Measurements from ENCODE around the gene USP30. TPM values are rescaled to one million over a fixed set of nuclear protein-coding genes. Genes with fewer than 3 reads are reported as not detected.

USP30 gene
- total and polyA plus RNA-seq, 10 of the 15 experiments (the other 5 are each of a cell fraction or from before 2014, with no cell fraction given) = 2.1 to 16.2 (median 6.4) TPM

DNA sequence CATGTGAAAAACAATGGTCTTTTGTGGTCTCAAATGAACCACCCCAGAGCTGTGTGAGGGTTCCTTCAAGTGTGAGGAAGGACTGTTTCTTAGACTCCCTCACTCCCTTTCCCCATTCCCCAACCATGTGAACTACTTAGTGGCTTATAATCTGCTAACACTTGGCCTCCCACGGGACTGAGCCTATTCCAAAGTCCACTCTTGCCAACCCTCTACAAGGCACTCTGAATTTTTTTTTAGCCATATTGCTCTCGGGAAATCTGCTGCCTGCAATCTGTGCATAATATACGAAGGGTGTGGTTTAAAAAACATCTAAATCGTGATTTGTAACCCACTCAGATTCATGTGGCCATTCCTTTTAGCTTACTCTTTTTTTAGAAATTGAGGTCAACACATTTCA lies 34.1 kb upstream of the USP30 start:
- Histone ChIP-seq H3K27me3 (replicated peaks in 1 of 2; ENCODE audit: control insufficient read depth in 2 of 2, insufficient read depth in 2 of 2, low read length in 1 of 2) (peaks cover 0 to 3% of the 10 kb centered on the region in 2 experiments; a peak in 1 of 4 replicates), H3K4me1 (ENCODE audit: control insufficient read depth, insufficient read depth, low read length) (no peaks in the 10 kb centered on the region), H3K79me2 (ENCODE audit: control insufficient read depth, insufficient read depth, low read length) (no peaks in the 10 kb centered on the region), H4K20me1 (ENCODE audit: control insufficient read depth, insufficient read depth) (no peaks in the 10 kb centered on the region), H3K36me3 (ENCODE audit: control insufficient read depth in 2 of 2, insufficient read depth in 2 of 2, low read length in 1 of 2) (no peaks in the 10 kb centered on the region), H3K9ac (ENCODE audit: control insufficient read depth, insufficient read depth, low read length) (no peak overlapping the region), H3K4me2 (ENCODE audit: control insufficient read depth, insufficient read depth) (no peak overlapping the region), H2AFZ (ENCODE audit: control insufficient read depth, low read depth, low read length) (no peak overlapping the region), H3K4me3 (no peak overlapping the region), H3K9me3 (replicated peaks; ENCODE audit: control insufficient read depth, insufficient read depth, low read length) (no peaks in the 10 kb centered on the region; the same call in 2 of the 3 replicates), H3K27ac (ENCODE audit: control insufficient read depth, insufficient read depth) (no peak overlapping the region)
- DNase-seq (ENCODE audit: low read depth, low spot score) = no peak
- WGBS (ENCODE audit: insufficient coverage, insufficient replicate concordance, low lambda C conversion rate, missing lambda C conversion rate) = under 1% methylated on average over 4 of the region's 4 CpGs
- ChIA-PET POLR2A (no interaction called here), CTCF (no interaction called here), SMC1A (ENCODE audit: uncharacterized antibody, unreplicated experiment) (interaction anchor here (0.6 kb wide), 1 partner anchor 760 kb away, joined by 3 read pairs; no protein-coding TSS in a partner anchor), RAD21 (ENCODE audit: unreplicated experiment) (no interaction called here)
- ATAC-seq = no peak
- TF ChIP-seq SMAD5 (IDR thresholded peaks at IDR 0.05; ENCODE audit: low read depth) (no peak), RB1 (IDR thresholded peaks at IDR 0.05; ENCODE audit: borderline replicate concordance) (no peak)
- TF ChIP-seq, protein P1, sequence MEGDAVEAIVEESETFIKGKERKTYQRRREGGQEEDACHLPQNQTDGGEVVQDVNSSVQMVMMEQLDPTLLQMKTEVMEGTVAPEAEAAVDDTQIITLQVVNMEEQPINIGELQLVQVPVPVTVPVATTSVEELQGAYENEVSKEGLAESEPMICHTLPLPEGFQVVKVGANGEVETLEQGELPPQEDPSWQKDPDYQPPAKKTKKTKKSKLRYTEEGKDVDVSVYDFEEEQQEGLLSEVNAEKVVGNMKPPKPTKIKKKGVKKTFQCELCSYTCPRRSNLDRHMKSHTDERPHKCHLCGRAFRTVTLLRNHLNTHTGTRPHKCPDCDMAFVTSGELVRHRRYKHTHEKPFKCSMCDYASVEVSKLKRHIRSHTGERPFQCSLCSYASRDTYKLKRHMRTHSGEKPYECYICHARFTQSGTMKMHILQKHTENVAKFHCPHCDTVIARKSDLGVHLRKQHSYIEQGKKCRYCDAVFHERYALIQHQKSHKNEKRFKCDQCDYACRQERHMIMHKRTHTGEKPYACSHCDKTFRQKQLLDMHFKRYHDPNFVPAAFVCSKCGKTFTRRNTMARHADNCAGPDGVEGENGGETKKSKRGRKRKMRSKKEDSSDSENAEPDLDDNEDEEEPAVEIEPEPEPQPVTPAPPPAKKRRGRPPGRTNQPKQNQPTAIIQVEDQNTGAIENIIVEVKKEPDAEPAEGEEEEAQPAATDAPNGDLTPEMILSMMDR (IDR thresholded peaks at IDR 0.05 in 2 of 3, conservative IDR thresholded peaks at IDR 0.05 in 1 of 3; ENCODE audit: control insufficient read depth in 2 of 3, extremely low read depth in 1 of 3, insufficient read depth in 1 of 3, low read depth in 3 of 3, low read length in 3 of 3) = no peak
- in situ Hi-C loops (cut with MboI) = no loop called here
- intact Hi-C loops (cut with micrococcal nuclease; ENCODE audit: unreplicated experiment) = no loop called here
- no TSS peak for BruUV-seq (replicated peaks)
- FAIRE-seq = no peak

DNA sequence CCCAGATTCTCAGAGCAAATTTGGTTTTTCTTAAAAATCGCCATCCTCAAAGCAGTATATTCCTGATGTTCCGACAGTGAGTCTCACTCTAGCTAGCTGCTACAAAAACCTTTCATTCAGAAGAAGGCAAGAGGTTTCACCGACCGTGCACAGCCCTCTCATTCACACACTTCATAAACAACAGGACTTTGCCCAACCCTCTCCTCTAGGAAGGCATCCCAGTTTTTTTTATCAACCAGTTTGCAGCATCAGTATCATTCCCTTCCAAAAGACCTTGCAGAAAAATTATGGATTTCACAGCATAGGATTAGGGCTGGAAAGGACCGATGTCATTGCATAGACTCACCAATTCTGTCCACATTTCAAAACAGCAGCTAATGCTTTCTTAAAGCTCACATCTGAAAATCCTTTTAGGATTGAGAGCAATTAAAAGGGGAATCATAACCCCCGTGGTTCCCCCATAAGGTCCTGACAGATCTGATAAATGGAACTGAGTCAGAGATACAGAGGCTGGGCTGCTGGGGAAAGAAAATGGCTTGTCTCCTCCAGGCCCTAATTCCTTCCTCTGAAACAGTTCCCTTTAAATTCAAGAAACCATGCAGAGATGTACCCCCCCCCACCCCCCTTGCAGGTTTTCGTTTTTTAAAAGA lies 32.1 kb upstream of the USP30 start:
- no peaks in the 10 kb centered on the region for H4K20me1 ChIP-seq (ENCODE audit: control insufficient read depth, insufficient read depth)
- 57% methylated on average over 7 of the region's 7 CpGs for WGBS (ENCODE audit: insufficient coverage, insufficient replicate concordance, low lambda C conversion rate, missing lambda C conversion rate)
- no peak overlapping the region for H3K27ac ChIP-seq (ENCODE audit: control insufficient read depth, insufficient read depth)
- no TSS peak for BruUV-seq (replicated peaks)
- H3K9ac ChIP-seq (ENCODE audit: control insufficient read depth, insufficient read depth, low read length) = no peak overlapping the region
- H3K4me3 ChIP-seq = no peak overlapping the region
- H3K4me2 ChIP-seq (ENCODE audit: control insufficient read depth, insufficient read depth) = no peak overlapping the region
- RAD21 ChIA-PET (ENCODE audit: unreplicated experiment) = no interaction called here
- no peaks in the 10 kb centered on the region; the same call in 2 of the 3 replicates for H3K9me3 ChIP-seq (replicated peaks; ENCODE audit: control insufficient read depth, insufficient read depth, low read length)
- SMC1A ChIA-PET (ENCODE audit: uncharacterized antibody, unreplicated experiment) = no interaction called here
- TF ChIP-seq NBN (IDR thresholded peaks at IDR 0.05) (no peak), NFIC (IDR thresholded peaks at IDR 0.05; ENCODE audit: low read depth, low read length) (no peak), TCF3 (IDR thresholded peaks at IDR 0.05; ENCODE audit: borderline replicate concordance, insufficient read depth, low read depth, low read length) (no peak), NR2C2 (IDR thresholded peaks at IDR 0.05; ENCODE audit: borderline replicate concordance, control insufficient read depth, insufficient read length, low read depth) (no peak), ZNF274 (IDR thresholded peaks at IDR 0.05; ENCODE audit: insufficient read depth, insufficient read length) (no peak)
- no peak for DNase-seq (ENCODE audit: low read depth, low spot score)
- in situ Hi-C loops (cut with MboI) = no loop called here
- no peak overlapping the region for H2AFZ ChIP-seq (ENCODE audit: control insufficient read depth, low read depth, low read length)
- intact Hi-C loops (cut with micrococcal nuclease; ENCODE audit: unreplicated experiment) = no loop called here
- no peaks in the 10 kb centered on the region for H3K4me1 ChIP-seq (ENCODE audit: control insufficient read depth, insufficient read depth, low read length)
- H3K36me3 ChIP-seq (ENCODE audit: control insufficient read depth in 2 of 2, insufficient read depth in 2 of 2, low read length in 1 of 2) = no peaks in the 10 kb centered on the region
- peaks cover 0 to 3% of the 10 kb centered on the region in 2 experiments; a peak in 1 of 4 replicates for H3K27me3 ChIP-seq (replicated peaks in 1 of 2; ENCODE audit: control insufficient read depth in 2 of 2, insufficient read depth in 2 of 2, low read length in 1 of 2)
- no peaks in the 10 kb centered on the region for H3K79me2 ChIP-seq (ENCODE audit: control insufficient read depth, insufficient read depth, low read length)
- no peak for ATAC-seq
- POLR2A ChIA-PET = interaction anchor here (0.6 kb wide), 1 partner anchor 199 kb away, joined by 3 read pairs; no protein-coding TSS in a partner anchor
- CTCF ChIA-PET = no interaction called here
- FAIRE-seq = no peak

Data from GM12878 (cell line).